Measurements from ENCODE around the gene IZUMO4.
"Not testable (repeated sequence)": the region's sequence is repeated elsewhere in the genome, so short reads cannot be mapped to it uniquely, and the experiment has no call there.

The IZUMO4 gene

DNA sequence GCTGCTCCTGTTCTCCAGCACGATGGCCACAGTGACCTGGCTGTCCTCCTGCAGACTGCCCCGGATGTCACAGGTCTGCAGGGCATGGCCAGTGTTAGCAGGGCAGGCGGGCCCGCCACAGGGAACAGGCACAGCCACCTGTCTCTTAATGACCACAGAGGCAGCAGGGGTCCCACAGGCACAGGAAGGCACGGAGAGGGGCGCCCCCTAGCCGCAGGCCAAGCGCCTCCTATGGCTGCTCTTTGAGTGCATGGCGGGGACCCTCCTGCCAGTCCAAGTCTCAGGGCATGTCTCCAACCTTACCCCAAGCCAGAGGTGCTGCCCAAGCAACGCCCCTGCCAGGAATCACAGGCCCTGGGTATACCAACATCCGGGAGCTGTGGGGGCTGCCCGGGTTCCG lies 14.1 kb downstream of the IZUMO4 start:
- DNase-seq: no peak

DNA sequence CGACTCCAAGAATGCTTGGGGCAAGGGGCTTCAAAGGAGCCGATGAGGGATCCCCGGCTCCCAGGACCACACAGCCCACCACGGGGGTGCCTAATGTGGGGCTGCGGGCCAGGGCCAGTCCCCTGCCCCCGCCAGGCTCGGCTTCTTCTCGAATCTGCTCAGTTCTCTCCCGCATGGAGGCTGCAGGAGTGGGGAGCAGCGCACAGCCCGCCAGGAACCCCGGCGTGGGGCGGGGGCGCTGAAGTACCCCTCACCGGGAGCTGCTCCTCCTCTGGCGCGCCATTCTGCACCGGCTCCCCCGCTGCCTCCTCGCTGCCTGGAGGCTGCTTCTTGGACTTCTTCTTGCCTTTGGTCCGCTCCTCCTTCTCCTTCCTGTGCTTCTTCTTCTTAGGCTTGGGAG lies 14.7 kb downstream of the IZUMO4 start:
- no peak for DNase-seq

DNA sequence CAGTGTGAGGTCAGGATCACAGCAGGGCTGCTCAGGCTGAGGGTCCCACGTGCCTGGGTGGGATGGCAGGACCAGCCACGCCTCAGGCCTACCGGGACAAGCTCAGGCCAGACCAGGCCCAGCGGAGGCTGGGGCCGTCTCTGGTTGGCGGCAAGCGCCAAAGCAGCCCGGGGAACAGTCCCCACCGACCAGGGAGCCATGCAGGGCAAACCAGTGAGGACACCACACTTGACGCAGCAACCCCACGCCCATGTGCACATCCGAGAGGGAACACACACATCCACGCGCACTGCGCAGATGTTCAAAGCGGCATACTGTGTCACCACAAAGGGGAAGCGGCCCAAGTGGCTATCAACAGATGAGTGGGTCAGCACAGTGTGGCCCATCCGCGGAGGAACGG lies 15.2 kb downstream of the IZUMO4 start:
- no peak for DNase-seq

DNA sequence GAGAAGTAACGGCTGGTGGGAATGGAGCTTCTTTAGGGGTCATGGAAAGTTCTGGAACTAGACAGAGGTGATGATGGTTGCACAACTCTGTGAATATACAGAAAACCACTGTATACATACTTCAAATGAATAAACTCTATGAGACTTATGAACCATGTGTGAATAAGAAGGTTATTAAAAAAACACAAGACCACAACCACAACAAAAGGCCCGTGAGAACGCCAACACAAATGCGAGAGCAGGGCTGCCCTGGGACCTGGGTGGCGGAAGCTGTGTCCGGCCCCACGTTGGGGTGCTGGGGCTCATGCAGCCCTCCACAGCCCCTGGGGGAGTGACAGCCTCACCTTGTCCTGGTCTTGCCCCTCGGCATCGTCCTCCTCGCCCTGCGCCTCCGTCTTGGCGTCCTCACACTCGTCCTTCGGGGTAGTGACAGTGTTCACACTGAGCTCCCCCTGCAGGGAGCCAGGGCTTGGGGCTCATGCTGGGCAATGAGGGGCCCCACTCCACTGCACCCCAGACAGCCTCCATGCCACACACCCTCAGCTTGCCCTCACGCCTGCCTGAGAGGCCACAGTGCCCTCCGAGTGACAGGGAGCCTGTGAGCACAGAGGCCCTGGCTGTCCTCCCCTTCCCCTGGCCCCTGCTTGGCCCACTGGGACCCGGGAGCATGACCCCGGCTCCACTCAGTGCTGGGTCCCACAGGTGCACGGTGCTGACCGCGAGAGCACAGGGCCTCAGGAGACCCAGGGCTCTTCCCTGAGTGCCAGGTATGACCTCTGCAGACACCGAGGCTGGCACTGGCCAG lies 16.0 kb downstream of the IZUMO4 start:
- no peak for DNase-seq

DNA sequence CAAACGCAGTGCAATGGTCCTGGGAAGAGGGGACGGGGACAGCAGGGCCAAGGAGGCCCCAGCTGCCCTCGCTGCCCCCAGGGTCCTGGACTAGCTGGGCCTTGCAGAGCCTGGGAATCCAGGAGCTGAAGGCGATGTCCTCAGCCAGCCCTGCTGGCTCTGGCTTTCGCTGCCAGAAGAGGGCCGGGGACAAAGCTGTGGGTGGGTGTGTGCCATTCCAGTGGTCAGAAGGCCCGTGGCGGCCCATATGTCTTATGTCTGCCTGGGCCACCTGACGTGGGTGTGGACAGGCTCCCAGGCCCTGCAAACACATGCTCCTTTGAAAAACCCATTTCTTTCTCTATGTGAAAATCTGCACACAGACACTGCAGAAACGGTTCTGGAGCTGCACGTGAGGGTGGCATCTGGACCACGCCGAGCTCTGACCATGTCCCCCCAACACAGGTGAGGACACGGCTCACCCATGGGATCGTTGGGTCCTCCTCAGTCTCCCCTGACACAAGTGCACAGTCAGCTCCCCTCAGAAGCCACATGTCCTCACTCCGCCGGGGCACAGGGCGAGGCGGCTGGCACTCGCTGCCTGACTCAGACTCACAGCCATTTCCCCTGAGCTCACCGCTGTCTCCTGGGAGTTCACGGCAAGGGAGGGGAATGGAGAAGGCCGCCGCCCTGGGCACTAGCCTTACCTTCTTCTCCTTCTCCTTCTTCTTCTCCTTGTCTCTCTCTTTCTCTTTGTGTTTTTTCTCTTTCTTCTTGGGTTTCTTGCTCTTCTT lies 16.9 kb downstream of the IZUMO4 start:
- no peak for DNase-seq

DNA sequence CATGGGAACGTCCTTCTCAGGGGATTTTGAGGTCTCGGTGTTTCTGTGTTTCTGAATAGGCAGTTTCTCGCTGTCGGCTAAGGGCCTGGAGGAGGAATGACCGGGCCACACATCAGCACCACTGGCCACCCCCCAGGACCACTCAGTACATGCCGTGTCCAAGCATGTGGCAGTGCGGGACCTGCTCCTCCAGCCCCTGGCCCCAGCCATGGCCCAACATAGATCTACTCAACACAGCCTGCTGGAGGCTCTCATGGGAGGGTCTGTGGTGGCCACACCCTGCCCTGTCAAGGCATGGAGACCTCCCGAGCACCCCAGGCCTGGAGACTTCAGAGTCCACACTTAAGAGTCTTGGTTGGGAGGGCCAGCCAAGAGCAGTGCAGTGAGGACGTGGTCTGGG lies 17.5 kb downstream of the IZUMO4 start:
- DNase-seq: no peak

DNA sequence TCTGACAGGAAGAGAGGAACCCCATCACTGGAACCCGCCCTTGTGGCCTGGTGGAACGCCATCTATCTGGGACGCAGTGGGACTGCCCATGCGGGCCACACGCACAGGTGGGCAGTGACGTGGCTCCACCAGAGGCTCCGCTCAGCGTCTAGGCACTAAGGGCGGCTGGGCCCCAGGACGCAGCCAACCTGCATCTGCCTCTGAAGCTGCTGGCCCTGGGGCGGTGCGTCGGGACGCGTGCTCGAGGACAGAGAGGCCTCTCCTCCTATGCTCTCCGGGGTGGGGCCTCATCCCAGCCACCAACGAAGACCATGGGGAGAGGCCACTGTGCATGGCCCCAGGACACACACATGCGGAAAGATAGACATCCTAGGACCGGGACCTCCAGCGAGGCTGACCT lies 18.1 kb downstream of the IZUMO4 start:
- DNase-seq: no peak

DNA sequence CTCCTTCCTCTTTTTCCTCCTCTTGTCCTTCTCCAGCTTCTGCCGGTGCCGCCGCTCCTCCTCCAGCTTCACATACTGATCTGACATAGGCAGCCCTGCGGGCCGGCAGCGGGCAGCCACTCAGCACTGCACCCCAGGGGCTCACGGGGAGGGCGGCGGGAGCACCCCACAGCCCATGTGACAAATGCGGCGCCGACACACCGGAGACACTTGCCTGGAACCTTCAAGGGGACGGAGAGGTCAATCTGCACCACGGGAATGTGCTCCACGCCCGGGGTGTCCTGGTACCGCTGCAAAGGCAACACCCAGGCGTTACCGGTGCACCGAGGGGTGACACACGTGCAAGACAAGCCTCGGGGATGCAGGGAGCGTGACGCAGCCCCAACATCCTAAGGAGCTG lies 18.6 kb downstream of the IZUMO4 start:
- no peak for DNase-seq

DNA sequence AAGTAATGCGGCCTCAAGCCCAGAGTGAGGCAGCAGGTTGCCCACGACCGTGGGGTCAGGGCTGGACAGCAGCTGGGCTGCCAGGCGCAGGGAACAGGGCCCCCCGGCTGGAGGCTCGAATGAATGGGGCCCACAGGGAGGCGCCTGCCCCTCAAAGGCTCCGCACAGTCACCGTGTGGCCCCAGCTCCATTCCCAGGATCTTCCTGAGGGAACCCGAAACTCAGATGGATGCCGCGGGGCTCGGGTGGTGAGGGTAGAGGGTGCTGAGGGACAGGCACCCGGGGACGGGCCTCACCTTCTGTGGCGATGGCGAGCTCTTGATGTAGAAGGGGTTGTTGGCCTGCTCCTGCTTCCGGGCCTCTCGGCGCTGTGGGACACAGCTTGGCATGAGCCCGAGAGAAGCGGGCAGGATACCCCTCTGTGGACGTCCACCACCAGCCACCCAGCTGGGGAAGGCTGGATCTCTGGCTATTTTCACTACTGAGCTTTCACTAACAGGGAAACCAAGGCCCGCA lies 19.3 kb downstream of the IZUMO4 start:
- DNase-seq: no peak

DNA sequence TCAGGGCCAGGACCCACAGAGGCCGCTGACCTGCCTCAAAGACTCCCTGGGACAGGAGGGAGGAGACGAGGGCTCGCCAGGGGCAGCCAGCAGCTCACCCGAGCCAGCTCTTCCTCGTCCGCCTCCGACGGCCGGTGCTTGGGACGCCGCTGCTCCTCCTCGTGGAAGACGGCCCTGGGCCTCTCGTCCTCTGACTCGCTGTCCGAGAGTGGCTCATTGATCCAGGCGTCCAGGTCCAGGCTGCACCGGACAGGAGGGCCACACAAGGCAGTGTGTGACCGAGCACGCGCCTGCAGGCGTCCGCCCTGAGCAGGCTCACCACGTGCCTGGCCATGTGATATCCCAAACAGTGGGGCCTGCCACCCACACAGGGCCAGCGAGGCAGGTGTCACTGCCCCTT lies 19.8 kb downstream of the IZUMO4 start:
- no peak for DNase-seq

DNA sequence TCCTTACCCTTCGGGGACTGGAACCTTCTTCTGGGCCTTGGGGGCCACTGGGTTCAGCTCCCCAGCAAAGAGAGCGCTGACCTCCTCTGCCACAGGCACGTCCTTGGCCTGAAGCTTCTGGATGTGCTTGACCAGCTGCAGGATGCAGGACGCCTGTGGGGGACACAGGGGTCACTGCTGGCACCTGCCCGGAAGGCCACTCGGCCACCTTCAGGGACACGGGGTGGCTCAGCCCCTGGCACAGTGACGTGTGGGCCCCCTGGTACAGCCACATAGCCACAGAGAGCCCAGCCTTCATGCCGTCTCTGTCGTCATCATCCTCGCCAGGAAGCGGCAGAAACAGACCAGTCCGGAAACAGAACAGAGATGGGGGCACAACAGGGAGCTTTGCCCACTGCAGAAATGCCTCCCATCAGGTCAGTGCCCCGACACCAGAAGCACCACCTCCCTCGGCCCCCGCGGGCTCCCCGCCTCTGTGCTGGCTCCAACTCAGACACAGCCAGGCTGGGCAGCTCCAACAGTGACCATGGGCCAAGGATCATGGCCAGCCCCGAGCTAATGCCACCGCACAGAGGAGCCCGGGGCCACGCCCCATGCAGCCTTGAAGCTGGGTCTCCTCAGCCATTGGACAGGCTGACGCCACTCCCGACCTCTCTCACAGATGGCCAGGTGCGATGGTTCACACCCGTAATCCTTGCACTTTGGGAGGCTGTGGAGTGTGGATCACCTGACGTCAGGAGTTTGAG lies 20.7 kb downstream of the IZUMO4 start:
- no peak for DNase-seq

DNA sequence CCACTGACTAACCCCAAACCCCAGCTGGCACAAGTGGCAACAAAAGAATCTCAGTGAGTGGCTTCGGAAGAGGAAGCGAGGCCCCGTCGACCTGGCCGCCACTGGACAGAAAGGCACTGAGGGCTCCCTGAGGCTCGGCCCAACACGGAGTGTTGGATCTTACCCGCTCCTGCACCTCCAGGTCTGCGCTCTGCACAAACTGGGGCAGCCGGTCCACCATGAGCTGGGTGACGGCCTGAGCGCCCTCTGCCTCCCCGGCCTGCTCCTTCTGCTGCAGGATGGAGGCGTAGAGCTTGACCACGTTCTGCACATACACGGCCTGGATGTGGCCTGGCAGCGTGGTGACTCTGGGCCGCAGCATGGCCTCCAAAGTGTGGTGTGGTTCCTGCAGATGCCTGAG lies 21.7 kb downstream of the IZUMO4 start:
- no peak for DNase-seq

DNA sequence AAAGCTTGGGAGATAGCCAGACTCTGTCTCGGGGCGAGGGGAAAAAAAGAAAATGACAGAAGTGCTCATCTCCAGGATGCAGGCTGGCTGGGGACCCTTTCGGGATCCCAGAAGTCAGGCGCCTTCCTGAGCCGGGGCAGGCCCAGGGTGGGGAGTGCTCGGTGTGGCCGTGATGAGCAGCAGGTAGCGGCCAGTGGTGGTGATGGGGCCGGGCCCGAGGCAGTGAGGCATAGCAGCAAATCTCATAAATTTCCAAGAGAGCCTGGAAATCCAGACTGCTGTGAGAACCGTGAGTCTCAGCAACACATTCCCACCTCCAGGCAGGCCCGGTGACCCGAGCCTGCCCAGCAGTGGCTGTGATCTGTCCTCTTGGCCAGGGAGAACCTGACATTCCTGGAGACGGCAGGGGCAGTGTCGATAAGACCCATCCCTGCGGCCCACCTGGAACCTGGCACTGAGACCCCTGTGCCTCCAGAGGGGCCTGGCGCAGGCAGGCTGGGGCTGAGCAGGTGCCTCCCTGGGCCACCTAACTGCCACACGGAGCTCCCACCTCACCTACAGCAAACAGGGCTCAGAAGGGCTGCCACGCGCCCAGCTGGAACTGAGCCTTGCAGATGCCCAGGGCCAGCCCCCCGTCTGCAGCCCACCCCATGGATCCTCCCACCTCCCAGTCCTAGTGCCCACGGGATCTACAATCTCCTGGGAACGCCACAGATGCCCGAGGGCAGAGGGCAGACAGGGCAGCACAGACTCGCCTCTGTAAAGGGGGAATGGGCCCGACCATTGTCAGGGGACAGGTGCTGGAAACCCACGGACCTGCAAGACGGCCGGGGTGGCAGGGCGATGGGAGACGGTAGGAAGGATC lies 23.4 kb downstream of the IZUMO4 start:
- no peak for DNase-seq

DNA sequence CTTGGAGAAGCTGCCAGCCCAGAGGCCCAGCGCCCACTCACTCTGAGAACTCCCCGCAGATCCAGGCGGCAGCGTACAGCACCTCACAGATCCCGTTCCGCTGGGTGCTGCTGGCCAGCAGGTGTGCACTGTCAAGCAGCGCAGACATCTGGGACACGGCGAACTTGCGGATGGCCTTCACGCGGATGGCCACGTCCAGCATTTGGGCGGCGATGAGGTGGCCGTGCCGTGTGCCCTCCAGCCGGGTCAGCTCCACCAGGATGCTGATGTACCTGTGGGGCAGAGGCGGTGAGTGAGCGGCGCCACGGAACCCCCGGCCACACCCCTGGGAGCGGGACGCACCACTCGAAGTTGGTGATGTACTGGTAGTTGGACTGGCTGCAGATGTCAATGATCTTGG lies 24.1 kb downstream of the IZUMO4 start:
- no peak for DNase-seq

DNA sequence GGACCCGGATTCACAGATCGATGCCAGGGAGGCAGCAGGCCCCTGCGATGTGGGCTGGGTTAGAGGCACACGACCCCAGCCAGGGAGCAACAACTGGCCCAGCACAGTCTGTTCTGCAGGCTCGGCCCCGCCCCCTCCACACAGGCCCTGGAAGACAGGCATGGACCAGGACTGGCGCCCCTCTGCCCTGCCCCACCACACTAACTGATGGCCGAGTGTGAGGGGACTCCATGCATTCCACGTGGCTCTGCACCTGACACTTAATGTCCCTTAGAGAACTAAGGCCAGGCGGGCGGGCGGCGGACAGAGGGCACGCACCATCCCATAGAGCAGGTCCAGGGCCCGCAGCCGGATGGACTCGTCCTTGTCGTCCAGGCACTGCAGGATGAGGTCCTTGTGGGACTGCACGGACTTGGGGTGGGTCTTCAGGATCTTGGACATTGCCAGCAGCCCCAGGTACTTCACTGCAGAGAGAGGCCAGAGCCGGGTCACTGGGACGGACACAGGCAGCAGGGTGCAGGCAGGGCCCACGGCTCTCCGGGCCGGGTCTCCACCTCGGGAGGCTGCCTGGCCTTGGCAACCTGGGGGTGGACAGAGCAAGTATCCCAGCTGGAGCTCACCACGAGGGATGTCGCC lies 24.8 kb downstream of the IZUMO4 start:
- no peak for DNase-seq

DNA sequence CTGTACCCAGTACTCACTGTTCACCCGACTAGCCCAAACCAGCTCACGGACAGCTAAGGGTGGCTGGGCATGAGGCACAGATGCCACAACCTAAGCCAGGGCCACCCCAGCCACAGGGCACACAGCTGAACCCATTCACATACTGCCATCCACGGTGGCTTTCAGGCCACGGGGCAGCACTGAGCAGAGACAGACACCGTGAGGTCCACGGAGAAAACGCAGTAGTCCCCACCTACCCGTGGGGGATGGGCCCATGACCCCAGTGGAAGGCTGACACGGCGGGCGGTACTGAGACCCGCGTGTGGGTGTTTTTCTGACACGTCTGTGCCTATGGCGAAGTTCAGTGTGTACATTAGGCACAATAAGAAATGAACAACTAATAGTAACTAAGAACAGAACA lies 25.5 kb downstream of the IZUMO4 start:
- no peak for DNase-seq

DNA sequence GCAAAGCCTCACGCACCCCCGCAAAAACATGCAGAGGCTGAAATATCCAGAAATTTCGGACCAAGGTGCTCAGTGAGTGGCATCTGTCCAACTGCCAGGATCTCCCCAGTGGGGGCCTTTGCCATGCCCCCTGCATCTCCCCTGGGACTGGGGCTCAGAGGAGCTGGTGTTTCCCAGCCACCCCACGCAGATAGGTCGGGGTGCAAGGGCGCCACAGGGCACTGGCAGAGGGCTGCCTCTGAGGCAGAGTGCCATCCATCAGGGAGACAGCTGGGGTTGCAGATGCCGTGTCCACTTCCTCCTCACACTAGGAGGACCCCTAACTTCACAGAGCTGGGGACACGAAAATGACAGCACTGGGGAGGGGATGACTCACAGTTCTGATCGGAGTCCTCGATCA lies 26.3 kb downstream of the IZUMO4 start:
- DNase-seq: no peak

DNA sequence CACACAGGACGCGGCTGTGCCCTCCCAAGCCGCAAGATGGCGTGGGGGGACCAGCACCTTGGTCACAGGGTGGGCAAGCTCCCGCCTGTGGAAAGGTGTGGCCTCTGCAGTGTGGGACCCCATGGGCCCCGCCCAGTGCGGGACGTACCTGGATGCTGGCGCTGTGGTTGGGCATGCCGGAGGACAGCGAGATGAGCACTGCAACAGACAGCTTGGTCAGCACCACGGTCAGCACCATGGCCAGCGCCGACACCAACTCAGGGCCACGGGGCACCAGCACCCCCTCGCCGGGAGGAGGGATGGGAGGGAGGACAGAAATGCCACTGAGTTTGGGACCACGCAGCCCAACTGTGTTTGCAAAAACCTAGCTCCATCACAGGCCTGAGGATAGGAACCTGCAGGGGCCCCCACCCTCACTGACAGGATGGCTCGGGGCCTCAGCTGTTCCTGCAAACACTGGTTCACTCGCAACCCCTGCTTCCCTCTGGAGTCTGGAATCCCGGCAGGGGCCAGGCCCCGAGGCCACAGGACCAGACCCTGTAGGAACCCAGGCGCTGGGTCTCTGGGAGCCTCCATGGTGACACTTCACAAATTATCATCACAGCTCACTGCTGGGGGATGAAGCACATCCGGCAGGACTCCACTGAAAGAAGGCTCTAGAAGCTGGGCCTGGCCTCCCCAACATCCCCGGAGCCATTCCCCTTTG lies 27.1 kb downstream of the IZUMO4 start:
- DNase-seq: no peak

DNA sequence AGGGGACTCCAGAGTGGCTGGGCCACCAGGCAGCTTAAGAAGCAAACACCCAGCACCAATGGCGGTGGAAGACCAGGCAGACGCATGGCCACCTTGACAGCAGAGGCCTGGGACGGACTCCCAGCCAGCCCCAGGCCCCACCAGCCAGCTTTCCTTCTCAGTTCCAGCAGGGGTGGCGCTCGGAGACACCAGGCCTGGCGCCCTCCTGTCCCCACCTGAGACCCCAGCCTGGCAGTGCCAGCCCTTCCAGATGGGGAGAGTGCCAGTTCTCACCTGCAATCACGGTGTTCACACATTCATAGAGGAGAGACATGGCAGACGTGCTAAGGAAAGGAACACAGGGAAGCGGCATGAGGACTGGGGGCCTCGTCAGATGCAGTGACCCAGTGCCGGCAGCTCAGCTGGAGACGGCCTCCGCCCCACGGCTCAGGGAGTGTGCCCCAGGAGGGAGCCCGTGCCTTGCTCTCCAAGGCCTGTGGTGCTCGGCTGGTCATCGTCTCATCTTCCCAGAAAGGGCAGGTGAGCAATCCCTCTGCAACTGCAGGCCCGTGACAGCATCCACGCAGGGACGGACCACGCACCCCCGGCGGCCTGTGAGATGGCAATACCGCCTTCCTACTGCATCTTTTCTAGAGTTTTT lies 30.3 kb downstream of the IZUMO4 start:
- DNase-seq: no peak

DNA sequence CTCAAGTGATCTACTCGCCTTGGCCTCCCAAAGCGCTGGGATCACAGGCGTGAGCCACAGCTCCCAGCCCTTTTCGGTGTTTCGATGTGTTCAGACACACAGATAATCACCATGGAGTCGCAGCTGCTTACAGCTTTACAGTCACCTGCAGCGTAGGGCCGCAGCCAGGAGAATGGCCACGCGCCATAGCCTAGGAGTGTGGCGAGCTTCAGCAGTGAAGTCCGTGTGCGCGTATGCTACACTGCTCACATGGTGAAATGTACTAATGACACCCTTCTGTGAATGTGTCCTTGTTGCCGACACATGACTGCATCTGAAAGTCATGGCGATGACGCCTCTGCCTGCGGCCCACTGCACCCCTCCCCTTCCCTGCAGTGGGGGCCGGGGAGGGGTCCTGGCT lies 31.0 kb downstream of the IZUMO4 start:
- no peak for DNase-seq

DNA sequence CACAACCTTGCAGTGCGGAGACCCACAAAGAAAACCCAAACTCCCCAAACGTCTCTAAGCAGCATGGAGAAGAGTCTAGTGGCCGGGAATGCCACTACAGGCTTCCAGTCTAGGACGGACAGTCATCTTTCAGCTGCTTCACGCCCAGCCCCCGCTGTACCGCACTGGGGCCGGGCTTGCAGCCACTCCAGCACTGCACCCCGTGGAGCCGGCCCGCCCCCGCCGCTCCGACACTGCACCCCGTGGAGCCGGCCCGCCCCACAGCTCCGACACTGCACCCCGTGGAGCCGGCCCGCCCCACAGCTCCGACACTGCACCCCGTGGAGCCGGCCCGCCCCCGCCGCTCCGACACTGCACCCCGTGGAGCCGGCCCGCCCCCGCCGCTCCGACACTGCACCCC lies 31.5 kb downstream of the IZUMO4 start:
- not testable (repeated sequence) for DNase-seq
